Coronary artery (tissue), 2 donors: ENCODE measurements around the gene CD40LG.

Source experiments
- DNase-seq: peaks from one replicate; pipeline ENCODE4 v3.0.0-alpha.2; 2017; ENCODE audit warnings: low spot score
- H3K27ac ChIP-seq, 2 donors: fragments of 200-600 bp; sonication (generic); one replicate each; pipeline ENCODE4 v1.5.1; 2016 to 2019
- H3K4me3 ChIP-seq: fragments of 200-600 bp; sonication (generic); 2 replicates; pipeline ENCODE4 v1.5.1; 2016; ENCODE audit warnings: mild to moderate bottlenecking, moderate library complexity
- TF ChIP-seq, protein P1 (sequence below): fragments of 200-600 bp; sonication (generic); IDR thresholded peaks from one replicate; pipeline ENCODE4 v1.5.1; 2019; ENCODE audit warnings: antibody characterized with exemption

The CD40LG gene

DNA sequence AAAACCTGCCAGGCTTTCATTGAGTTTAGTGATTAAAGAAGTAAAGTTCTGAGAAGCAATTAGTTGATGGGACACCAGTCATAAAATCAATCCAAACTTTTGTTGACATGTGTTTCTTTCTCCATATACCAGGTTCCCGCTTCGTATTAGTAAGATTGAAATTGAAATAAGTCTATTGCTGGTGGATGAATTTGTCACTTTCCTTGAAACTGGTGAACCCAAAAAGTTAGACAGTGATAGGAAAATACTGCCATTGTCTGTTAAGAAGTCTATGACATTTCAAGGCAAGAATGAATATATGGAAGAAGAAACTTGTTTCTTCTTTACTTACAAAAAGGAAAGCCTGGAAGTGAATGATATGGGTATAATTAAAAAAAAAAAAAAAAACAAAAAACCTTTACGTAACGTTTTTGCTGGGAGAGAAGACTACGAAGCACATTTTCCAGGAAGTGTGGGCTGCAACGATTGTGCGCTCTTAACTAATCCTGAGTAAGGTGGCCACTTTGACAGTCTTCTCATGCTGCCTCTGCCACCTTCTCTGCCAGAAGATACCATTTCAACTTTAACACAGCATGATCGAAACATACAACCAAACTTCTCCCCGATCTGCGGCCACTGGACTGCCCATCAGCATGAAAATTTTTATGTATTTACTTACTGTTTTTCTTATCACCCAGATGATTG lies at the start of gene CD40LG:
CD40LG (plus strand) TSS at position 482 of the 684 bp plus-strand sequence; CDS start at position 573, 91 bp downstream.
- Histone ChIP-seq H3K27ac (no peak within 1 kb of the TSS), H3K4me3 (no peak within 1 kb of the TSS)
- no peak for DNase-seq
- TF ChIP-seq, protein P1, sequence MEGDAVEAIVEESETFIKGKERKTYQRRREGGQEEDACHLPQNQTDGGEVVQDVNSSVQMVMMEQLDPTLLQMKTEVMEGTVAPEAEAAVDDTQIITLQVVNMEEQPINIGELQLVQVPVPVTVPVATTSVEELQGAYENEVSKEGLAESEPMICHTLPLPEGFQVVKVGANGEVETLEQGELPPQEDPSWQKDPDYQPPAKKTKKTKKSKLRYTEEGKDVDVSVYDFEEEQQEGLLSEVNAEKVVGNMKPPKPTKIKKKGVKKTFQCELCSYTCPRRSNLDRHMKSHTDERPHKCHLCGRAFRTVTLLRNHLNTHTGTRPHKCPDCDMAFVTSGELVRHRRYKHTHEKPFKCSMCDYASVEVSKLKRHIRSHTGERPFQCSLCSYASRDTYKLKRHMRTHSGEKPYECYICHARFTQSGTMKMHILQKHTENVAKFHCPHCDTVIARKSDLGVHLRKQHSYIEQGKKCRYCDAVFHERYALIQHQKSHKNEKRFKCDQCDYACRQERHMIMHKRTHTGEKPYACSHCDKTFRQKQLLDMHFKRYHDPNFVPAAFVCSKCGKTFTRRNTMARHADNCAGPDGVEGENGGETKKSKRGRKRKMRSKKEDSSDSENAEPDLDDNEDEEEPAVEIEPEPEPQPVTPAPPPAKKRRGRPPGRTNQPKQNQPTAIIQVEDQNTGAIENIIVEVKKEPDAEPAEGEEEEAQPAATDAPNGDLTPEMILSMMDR, result no peak

GRCh38 chrX:136598631-136599030 lies 49.3 kb upstream of the CD40LG start:
- TF ChIP-seq, protein P1, result no peak
- no peak for DNase-seq
- H3K27ac ChIP-seq, result no peak overlapping the region
- no peak overlapping the region for H3K4me3 ChIP-seq

- TF ChIP-seq, protein P1, result no peak
These were observed 47.9 kb upstream of the CD40LG start for GRCh38 chrX:136600059-136600458.

DNA sequence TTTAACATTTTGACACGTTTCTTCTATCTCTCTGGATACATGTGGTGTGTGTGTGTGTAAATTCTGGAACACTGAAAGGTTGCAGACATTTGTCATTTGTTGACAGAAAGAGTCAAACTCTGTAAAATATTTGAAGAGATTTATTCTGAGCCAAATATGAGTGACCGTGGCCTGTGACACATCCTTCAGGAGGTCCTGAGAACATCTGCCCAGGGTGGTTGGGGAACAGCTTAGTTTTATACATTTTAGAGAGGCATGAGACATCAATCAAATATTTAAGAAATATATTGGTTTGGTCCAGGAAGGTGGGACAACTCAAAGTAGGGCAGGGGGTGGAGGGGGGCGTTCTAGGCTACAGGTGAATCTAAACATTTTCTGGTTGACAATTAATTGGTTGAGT lies 40.7 kb upstream of the CD40LG start:
- H3K4me3 ChIP-seq, result no peak overlapping the region
- DNase-seq, result no peak
- no peak overlapping the region for H3K27ac ChIP-seq
- TF ChIP-seq, protein P1, result no peak

More at GRCh38 chrX:136600059-136600458, 47.9 kb upstream of the CD40LG start:
- H3K4me3 ChIP-seq, result no peak overlapping the region
- no peak for DNase-seq
- no peak overlapping the region for H3K27ac ChIP-seq

- Histone ChIP-seq H3K27ac (no peak overlapping the region), H3K4me3 (no peak overlapping the region)
- TF ChIP-seq, protein P1, result no peak
- no peak for DNase-seq
These were observed 39.5 kb upstream of the CD40LG start for GRCh38 chrX:136608295-136608933.

DNA sequence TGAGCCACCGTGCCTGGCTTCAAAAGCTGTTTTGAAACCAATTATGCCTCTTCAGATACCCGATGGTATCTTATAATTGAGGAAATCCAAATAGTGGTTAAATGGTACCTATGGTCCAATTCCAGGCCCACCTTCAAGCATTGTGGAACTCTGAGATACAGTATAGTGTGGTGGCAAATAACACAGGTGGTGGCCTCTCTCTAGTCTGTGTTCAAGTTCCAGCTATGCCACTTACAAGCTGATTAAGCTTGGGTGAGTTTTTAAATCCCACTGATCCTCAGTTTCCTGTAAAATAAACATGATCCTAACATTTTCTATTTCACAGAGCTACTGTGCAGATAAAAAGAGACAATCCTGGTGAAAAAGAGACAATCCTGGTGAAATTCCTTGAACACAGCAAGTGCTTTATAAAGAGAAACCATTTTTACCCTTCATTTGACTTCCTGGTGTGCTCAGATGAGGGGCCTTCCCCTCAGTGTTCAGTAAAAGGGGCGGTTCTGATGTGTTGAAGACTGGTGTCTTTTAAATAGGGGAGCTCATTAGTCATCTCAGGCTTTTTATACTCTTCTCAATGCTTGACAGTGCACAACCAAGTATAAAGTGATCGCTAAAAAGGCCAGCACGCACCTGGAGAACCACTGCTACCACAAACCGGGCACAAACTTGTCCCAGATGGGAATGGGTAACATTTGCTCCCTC lies 30.8 kb upstream of the CD40LG start:
- H3K27ac ChIP-seq, result no peak overlapping the region
- TF ChIP-seq, protein P1, result no peak
- DNase-seq, result no peak
- H3K4me3 ChIP-seq, result no peak overlapping the region
